HG02798 (cell line): ENCODE measurements around the gene GPX4.
"Not testable (repeated sequence)": the region's sequence is repeated elsewhere in the genome, so short reads cannot be mapped to it uniquely, and the experiment has no call there.

Experiments used
- ATAC-seq: cut with Tn5 transposase; IDR thresholded peaks from one replicate; pipeline ENCODE4 v1.9.1; 2021; ENCODE audit warnings: mild to moderate bottlenecking; ENCODE audit not compliant: unreplicated experiment, poor library complexity

GPX4 gene

DNA sequence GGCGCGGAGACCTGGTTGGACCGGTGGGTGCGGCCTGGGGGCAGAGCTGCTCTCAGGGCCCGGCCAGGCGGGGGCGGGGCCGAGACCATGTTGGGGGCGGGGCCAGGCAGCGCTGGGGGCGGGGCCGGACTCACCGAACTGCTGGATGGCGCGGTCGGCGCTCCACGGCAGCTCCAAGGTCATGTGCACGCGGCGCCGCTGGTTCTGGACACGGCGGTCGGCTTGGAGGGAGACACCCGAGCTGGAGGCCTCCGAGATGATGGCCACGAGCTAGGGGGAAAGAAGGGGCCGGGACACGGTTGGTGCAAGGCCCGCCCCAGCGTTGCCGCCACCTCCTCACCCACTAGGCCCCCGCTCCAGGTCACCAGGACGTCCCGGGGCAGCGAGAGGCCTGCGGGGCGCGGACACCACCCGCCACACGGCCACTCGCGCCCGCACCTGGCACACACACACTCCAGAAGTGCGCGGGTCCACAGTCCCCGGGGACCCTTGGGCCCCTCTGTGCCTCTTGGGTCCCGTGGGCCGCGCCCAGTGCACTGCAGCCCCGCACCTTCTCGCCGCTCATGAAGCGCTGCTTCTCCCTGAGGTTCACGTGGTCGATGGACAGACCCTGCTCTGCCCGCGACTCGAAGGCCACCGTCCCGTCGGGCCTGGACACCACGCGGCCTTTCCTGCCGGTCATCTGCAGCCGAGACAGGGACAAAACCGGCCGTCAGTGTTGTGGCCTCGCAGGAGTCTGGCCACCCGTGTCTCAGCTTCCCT is 8.7 kb downstream of the GPX4 start:
- no peak for ATAC-seq

- ATAC-seq, result peak; percentile 60
Observed at GRCh38 chr19:1113030-1113985, 9.5 kb downstream of the GPX4 start.

DNA sequence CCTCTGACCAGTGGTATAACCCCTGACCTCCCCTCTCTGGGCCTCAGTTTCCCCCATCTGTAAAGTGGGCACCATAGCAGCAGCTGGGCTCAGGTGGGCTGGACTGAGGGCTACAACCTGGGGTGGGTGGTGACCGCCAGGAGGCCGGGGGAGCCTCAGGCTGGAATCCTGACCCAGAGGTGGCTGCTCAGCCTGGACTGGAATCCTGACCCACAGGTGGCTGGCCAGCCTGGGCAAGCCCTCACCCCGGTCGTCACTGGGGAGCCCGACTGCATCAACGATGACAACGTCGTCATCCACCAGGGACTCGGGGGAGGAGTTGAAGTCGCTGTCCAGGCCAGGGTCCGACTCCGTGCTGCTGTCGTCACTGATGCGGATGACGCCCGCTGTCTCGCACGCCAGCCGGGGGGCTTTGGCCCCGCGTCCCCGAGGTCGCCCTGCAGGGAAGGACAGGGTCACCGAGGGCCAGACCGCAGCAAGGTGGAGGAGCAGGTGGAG is 10.2 kb downstream of the GPX4 start:
- ATAC-seq, result no peak

DNA sequence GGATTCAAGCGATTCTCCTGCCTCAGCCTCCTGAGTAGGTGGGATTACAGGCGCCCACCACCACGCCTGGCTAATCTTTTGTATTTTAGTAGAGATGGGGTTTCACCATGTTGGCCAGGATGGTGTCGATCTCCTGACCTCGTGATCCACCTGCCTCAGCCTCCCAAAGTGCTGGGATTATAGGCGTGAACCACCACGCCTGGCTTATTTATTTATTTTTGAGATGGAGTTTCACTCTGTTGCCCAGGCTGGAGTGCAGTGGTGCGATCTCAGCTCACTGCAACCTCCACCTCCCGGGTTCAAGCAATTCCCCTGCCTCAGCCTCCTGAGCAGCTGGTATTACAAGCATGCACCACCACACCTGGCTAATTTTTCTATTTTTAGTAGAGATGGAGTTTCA is 10.9 kb downstream of the GPX4 start:
- ATAC-seq, result not testable (repeated sequence)

DNA sequence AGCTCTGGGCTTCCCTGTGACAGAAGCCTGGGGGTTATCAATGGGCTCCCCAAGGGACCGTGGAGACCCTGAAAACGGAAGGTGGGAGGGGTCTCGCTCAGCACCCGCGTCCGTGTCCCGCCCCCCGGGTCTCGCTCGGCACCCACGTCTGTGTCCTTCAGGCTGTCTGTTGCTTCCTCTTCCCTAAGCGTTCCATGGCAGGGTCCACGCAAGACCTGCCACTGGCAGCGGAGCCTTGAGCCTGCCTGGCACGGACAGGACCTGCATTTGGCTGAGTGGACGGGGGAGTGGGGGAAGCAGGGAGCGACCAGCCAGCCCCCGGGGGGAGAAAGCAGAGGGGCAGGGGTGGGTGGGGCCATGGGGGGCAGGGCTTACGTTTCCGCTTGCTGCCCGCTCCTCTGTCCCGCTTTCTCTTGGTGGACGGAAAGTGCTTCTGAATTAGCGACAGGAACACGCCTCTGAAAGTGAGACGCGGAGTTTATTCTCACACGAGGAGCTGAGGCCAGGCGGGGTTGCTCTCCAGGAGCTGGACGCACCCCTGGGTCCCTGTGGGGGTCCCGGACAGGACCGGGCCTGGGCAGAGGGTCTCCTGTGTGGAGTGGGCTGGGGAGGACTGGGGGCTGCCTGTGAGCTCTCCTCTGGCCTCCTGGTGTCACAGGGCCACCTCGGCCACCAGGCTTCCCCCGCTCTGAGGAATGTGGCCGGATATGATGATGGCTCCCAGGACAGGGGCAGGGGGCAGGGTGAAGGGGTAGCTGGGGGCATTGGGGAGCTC is 12.0 kb downstream of the GPX4 start:
- ATAC-seq, result no peak

- no peak for ATAC-seq
Observed at GRCh38 chr19:1116726-1117581, 13.2 kb downstream of the GPX4 start.

- no peak for ATAC-seq
Observed at GRCh38 chr19:1117654-1118053, 13.9 kb downstream of the GPX4 start.

DNA sequence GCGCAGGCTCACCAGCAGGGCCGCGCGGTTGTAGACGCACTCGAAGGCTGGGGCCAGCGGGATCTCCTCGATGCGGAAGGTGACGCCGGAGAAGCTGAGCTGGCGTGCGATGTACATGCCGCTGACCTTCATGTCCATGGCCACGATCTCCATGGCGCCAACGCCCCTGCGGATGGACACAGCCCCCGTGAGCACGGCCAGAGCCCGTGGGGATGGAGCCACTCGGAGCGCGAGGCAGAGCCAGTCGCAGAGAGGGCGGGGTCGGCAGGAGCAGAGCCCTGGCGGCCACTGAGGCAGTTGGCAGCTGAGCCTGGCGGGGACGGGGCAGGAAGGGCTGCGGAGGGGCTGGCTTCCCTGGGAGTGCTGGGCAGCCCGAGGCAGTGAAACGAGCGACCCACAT is 15.2 kb downstream of the GPX4 start:
- no peak for ATAC-seq

DNA sequence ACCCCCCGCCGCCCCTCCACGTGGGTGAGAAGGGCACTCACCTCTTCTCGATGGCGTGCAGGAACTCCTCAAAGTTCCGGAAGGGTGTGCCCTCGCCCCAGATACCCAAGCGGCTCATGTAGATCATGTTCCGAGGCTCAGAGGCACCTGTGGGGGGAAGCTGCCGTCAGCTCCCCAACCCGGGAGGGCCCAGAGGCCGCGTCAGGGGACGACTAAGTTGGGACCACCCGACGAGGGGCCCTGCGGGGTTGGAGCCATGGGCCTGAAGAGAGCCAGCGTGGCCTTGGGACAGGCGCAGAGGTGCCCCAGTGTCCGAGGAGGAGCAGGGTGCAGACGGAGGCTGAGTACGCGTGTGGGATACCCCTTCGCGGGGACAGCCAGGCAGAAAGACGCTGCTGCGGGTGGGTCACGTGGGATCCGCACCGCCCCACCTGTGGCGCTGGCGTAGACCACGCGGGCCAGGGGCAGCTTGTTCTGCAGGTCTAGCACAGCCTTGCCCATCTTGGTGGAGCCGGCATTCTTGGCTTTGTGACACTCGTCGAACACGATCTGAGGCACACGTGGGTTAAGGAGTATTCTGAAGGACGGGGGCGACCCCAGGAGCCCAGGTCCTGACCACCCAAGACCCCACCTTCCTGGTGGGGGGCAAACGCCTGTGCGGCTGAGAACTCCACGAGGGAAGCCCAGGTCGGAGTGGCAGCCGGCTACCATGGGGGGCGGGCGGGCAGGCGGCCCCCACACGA is 15.9 kb downstream of the GPX4 start:
- no peak for ATAC-seq

GRCh38 chr19:1121395-1121794 is 17.6 kb downstream of the GPX4 start:
- ATAC-seq, result no peak

- ATAC-seq, result no peak
Observed at GRCh38 chr19:1122021-1122971, 18.5 kb downstream of the GPX4 start.

- ATAC-seq, result no peak
Observed at GRCh38 chr19:1122972-1123363, 19.2 kb downstream of the GPX4 start.

GRCh38 chr19:1123381-1123780 is 19.6 kb downstream of the GPX4 start:
- ATAC-seq, result no peak

DNA sequence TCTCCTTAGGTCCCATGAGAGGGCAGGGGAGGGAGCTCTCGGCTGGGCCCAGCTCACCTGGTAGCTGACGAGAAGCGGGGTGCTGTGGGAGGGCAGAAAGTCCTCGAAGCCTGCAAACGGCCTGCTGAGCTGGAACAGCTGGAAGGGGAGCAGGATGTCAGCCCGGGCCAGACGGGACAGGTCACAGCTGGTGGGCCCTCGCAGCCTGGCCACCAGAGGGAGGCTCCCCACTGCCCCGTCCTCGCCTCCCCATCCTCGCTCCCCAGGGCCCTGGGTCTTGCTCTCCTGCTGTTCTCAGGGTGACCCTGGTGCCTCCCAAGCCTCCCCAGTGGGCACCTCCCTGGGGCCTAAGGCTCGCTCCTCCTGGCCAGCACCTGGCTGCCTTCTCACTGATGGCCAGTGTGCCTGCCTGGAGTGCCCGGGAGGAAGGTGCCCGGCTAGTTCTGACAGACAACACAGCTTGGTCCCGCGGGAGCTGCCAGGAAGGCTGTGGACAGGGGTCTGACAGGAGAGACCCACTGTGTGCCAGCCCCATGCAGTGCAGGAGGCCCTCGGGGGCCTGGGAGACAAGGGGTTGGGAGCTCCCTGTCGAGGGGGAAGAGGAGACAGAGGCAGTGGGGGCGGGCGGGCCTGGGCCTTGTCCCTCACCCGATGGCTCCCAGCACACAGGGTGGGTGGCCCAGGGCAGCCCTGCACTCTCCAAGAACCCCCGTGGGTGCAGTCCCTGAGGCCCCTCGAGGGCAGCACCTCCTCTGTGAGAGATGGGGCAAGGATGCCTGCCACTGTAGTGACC is 20.3 kb downstream of the GPX4 start:
- ATAC-seq, result no peak

GRCh38 chr19:1125601-1126467 is 22.0 kb downstream of the GPX4 start:
- ATAC-seq, result no peak
